Smooth muscle cell of the coronary artery (primary cell): ENCODE measurements around the gene AXIN1. TPM values are rescaled to one million over a fixed set of nuclear protein-coding genes. Genes with fewer than 3 reads are reported as not detected.

Experiments
- total RNA-seq: library from RNA; depleted of rRNA; stranded (reverse); fragments of >200 nt; gene quantifications from 2 replicates; pipeline ENCODE4 v1.2.3, GENCODE V29; 2014; ENCODE audit warnings: low replicate concordance

AXIN1 gene, protein sequence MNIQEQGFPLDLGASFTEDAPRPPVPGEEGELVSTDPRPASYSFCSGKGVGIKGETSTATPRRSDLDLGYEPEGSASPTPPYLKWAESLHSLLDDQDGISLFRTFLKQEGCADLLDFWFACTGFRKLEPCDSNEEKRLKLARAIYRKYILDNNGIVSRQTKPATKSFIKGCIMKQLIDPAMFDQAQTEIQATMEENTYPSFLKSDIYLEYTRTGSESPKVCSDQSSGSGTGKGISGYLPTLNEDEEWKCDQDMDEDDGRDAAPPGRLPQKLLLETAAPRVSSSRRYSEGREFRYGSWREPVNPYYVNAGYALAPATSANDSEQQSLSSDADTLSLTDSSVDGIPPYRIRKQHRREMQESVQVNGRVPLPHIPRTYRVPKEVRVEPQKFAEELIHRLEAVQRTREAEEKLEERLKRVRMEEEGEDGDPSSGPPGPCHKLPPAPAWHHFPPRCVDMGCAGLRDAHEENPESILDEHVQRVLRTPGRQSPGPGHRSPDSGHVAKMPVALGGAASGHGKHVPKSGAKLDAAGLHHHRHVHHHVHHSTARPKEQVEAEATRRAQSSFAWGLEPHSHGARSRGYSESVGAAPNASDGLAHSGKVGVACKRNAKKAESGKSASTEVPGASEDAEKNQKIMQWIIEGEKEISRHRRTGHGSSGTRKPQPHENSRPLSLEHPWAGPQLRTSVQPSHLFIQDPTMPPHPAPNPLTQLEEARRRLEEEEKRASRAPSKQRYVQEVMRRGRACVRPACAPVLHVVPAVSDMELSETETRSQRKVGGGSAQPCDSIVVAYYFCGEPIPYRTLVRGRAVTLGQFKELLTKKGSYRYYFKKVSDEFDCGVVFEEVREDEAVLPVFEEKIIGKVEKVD
- 17.8 and 17.9 TPM in 2 replicates for total RNA-seq

DNA sequence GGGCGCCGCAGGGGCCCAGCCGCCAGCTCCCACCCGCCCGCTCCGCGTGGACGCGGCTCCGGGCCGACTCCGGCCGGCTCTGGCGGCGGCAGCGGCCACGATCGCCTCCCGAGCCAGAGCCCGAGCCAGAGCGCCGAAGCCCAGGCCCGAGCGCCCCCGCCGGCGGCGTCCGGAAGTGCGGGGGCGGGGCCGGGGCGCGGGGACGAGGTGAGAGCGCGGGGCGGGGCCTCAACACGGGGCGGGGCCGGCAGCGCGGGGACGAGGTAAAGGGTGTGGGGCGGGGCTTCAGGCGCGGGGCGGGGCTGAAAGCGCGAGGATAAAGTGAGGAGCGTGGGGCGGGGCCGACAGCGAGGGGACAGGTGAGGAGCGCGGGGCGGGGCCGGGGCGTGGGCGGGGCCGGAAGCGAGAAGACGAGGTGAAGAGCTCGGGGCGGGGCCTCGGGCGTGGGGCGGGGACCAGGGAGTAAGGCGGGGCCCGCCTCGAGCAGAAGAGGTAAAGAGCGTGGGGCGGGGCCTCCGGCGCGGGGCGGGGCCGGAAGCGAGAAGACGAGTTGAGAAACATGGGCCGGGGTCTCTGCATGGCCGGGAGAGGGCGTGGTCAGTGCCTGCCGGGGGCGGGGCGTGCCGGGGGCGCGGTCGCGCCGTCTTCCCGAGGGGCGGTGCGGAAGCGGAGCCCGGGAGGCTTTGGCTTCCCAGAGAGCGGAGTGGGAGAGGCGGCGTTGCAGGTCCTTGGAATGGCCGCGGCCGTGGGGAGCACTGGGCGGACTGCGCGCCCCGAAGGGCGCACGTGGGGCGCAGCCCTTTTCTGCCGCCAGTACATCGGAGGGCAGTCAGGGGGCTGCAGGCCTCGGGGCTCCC is at the start of gene AXIN1:
Gene AXIN1, minus strand, starts transcription at position 177 of the 857 bp plus-strand sequence. CDS start 5,698 bp downstream, outside the sequence.

DNA sequence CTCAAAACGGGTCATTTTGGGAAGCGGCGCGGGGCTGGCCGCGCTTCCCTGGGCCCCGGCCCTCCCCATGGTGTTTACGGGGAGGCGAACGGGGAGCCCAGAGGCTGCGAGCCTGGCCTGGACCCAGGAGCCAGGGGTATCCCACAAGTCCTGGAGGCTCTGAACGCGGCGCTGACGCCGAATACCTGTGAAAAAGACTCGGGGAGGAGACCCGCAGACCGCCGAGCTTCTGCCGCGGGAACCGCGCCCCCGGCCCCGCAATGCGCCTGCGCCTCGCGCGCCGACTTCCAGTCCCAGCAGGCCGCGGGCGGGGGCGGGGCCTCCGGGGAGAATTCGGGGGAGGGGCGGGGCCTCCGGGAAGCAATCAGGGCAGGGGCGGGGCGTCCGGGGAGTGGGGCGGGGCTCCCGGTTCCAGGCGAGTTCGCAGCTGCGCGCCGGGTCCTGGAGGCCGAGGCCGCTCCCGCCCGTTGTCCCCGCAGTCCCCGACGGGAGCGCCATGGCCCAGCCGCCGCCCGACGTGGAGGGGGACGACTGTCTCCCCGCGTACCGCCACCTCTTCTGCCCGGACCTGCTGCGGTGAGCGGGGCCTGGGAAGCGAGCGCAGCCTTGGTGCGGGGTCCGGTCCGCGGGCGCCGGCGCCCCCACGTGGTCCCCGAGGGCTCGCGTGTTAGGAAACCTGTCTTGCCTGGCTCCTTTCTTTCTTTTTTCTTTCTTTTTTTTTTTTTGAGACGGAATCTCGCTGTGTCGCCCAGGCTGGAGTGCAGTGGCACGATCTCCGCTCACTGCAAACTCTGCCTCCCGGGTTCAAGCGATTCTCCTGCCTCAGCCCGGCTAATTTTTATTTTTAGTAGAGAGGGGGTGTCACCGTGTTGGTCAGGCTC is 49.2 kb upstream of the AXIN1 start, which contains the start of gene DECR2:
Gene DECR2, plus strand, starts transcription at position 418 of the 881 bp plus-strand sequence. Its CDS starts 79 bp downstream, at position 497.

DNA sequence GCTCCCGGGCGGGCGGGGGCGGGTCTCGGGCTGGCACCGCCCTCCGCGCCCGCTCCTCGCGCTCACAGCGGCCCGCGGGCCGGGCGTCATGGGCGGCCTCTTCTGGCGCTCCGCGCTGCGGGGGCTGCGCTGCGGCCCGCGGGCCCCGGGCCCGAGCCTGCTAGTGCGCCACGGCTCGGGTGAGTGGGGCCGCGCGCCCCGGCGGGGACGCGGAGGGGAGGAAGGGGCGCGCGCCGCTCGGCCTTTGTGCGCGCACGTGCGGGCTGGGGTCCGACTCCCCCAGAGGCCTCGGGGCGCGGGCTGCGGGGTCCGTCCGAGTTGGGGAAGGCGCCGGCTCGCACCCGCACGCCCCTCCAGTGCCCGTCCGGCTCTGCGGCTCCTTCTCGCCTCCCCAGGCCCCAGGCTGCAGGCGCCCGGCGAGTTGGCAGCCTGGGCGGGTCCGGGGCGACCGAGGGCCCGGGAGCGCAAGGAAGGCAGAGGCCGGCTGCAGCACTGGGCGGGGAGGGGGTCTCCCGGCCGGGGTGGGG is 44.7 kb upstream of the AXIN1 start, which contains the start of gene NME4:
Gene NME4, plus strand, starts transcription at position 65 of the 527 bp plus-strand sequence. Its CDS starts 24 bp downstream, at position 89.

DNA sequence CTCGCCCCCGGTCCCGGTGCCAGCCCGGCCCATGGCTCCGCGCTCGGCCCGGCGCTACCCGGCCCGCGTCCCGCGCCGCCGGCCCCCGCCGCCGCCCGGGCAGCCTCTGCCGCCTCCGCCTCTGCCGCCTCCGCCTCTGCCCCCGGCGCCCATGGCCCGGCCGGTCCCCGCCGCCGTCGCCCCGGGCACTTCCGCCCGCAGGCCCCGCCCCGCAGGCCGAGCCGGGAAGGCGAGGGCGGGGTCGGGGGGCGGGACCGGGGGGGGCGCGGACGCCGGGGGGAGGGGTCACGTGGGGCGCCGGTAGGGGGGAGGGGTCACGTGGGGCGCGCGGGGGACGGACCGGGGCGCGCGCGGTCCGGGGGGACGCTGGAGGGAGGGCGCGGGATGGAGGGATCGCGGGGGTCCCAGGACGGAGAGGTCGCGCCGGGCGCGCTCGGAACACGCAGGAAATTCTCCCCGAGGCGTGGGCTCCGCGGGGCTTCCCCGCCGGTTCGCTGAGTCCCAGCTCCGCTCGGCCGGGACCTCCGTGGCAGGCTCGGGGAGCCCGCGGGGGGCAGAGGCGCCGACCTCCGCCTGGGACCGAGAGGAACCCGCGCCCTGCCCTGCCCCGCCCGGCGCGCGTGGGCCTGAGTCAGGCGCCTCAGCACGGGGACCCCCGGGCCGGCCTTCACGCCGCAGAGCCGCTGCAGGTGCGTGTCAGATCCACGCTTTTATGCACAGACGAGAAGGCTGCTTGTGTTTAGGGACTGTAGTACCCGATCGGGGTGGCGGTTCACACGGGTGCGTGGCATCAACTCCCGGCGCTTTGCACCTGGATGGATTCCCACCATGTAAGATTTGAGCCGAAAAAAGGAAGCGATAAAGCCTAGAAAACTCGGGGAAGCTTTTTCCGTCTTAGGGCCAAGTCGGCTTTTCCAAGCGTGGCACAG is 29.5 kb upstream of the AXIN1 start, which contains the start of gene PGAP6:
Gene PGAP6, minus strand, starts transcription at position 190 of the 929 bp plus-strand sequence. Its CDS starts 157 bp downstream, at position 33.

DNA sequence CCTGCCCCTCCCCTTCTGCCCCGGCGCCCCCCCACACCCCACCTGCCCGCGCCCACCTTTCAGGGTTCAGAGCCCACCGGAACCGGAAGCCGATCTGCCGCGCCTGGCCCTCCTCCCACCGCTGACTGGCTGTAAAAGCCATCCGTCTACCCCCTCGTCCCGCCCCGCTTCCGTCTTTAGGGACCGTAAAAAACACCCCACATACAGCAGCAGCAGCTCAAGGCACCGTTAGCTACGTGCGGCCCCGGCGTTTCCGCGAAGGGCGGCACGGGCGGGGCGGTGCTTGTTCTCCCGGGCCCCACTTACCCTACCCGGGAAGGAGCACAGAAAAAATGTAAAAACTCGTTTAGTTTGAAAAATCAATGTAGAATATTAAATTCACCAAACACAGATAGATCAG is 17.9 kb upstream of the AXIN1 start, which contains the start of gene MRPL28:
Gene MRPL28, minus strand, starts transcription at position 96 of the 400 bp plus-strand sequence. CDS start 320 bp downstream, outside the sequence.

DNA sequence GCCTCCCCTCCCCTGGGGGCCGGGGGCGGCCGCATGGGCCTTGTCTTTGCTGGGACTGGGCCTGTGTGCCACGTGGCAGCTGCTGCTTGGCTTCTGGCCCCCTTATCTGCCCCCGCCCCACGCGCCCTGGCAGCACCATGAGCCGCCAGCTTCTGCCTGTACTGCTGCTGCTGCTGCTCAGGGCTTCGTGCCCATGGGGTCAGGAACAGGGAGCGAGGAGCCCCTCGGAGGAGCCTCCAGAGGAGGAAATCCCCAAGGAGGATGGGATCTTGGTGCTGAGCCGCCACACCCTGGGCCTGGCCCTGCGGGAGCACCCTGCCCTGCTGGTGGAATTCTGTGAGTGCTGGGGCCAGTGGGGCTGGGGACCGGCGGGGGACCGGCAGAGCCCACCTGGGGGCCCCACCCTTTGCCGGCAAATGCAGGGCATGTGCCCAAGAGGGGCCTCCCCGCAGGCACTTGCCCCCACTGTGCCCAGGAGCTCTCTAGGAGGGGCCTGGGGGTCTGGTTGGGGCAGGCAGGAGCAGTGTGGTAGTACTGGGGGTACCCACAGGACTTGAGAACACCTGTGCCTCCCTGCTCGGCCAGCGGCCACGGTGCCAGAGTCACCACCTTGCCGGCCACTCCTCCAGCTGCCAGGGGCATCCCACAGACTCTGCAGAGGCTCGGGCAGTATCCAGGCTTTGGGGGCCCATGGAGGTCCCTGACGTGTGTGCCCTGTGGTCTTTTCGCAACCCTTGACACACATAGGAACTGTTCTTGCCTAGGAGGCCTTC is 69.3 kb downstream of the AXIN1 start, which contains the start of gene PDIA2:
Gene PDIA2, plus strand, starts transcription at position 132 of the 773 bp plus-strand sequence. Its CDS starts 6 bp downstream, at position 138.

DNA sequence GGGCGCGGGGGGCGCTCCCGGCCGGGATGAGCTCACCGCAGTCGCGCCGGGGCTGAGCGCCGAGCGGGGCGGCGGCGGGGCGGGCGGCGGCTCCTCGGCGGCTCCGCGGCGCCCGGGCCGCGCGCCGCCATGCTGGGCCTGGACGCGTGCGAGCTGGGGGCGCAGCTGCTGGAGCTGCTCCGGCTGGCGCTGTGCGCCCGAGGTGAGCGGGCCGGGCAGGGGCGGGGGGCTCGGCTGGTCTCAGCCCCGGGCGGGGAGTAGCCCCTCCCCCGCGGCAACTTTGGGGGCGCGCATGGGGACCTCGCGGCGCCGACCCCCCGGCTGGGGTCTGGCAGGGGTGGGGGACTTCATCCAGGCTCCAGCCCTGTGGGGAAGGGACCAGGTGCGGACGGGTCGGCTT is 72.0 kb downstream of the AXIN1 start, which contains the start of gene ARHGDIG:
Gene ARHGDIG, plus strand, starts transcription at position 40 of the 400 bp plus-strand sequence. Its CDS starts 90 bp downstream, at position 130.

DNA sequence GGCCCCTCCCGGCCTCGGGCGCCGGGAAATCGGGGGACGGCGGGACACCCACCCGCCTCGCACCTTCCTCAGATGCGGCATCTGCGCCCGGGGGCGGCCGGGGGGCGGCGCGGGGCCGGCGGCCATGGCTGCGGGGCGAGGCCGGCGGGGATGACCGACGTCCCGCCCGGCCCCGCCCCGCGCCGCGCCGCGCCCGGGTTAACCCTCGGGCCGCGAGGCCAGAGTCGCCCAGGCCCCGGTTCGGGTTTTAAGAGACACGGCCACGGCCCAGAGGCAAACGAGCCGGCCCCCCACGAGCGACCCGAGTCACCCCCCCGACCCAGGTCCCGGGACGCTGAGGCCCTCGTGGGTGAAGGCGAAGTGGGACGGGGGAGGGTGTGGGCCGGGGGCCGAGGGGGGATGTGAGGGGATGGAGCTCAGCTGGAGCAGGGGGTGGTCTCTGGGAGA is 76.7 kb downstream of the AXIN1 start, which contains the start of gene RGS11:
Gene RGS11, minus strand, starts transcription at position 159 of the 447 bp plus-strand sequence. Its CDS starts 33 bp downstream, at position 126.

Other genes with a start within 250 kb of the AXIN1 start
- gene NPRL3, start 214.1 kb downstream of the AXIN1 start, total RNA-seq = 5.8 and 7.0 TPM in 2 replicates
- not detected in 2 replicates for gene HBZ, start 200.1 kb downstream of the AXIN1 start, total RNA-seq
- not detected in 2 replicates for gene HBM, start 186.7 kb downstream of the AXIN1 start, total RNA-seq
- 0.23 TPM in 1 of 2 replicates, not detected in the other for gene HBA2, start 179.8 kb downstream of the AXIN1 start, total RNA-seq
- gene HBA1, start 176.0 kb downstream of the AXIN1 start, total RNA-seq = not detected in 2 replicates
- gene HBQ1, start 172.3 kb downstream of the AXIN1 start, total RNA-seq = not detected in 2 replicates
- 26.6 and 30.3 TPM in 2 replicates for gene LUC7L, start 123.3 kb downstream of the AXIN1 start, total RNA-seq
- 25.9 and 46.7 TPM in 2 replicates for gene FAM234A, start 117.9 kb downstream of the AXIN1 start, total RNA-seq
- gene RGS11, start 76.8 kb downstream of the AXIN1 start, total RNA-seq = 1.2 and 10.1 TPM in 2 replicates
- gene ARHGDIG, start 72.1 kb downstream of the AXIN1 start, total RNA-seq = 2.2 and 2.9 TPM in 2 replicates
- 0.23 and 0.38 TPM in 2 replicates for gene PDIA2, start 69.6 kb downstream of the AXIN1 start, total RNA-seq
- gene MRPL28, start 17.8 kb upstream of the AXIN1 start, total RNA-seq = 36.4 and 93.1 TPM in 2 replicates
- 85.1 and 108 TPM in 2 replicates for gene PGAP6, start 29.3 kb upstream of the AXIN1 start, total RNA-seq
- 76.3 and 99.0 TPM in 2 replicates for gene NME4, start 44.5 kb upstream of the AXIN1 start, total RNA-seq
- gene DECR2, start 49.2 kb upstream of the AXIN1 start, total RNA-seq = 6.6 and 12.5 TPM in 2 replicates
- 12.7 and 21.5 TPM in 2 replicates for gene RAB11FIP3, start 72.9 kb upstream of the AXIN1 start, total RNA-seq
- gene CAPN15, start 175.0 kb upstream of the AXIN1 start, total RNA-seq = 12.8 and 17.1 TPM in 2 replicates
- gene PRR35, start 207.7 kb upstream of the AXIN1 start, total RNA-seq = under 0.01 TPM in 1 of 2 replicates, not detected in the other
- 0.35 and 1.4 TPM in 2 replicates for gene NHLRC4, start 214.3 kb upstream of the AXIN1 start, total RNA-seq
- gene PIGQ, start 217.2 kb upstream of the AXIN1 start, total RNA-seq = 18.5 and 19.5 TPM in 2 replicates
- 8.6 and 9.8 TPM in 2 replicates for gene RAB40C, start 237.3 kb upstream of the AXIN1 start, total RNA-seq